Inflammatory macrophage treated with lipopolysaccharide for 4 hours (primary cell): Measurements from ENCODE around the gene TSPO2.
"Not testable (repeated sequence)": the region's sequence is repeated elsewhere in the genome, so short reads cannot be mapped to it uniquely, and the experiment has no call there.

ENCODE experiments used
- DNase-seq: peaks from one replicate; pipeline ENCODE4 v3.0.0-alpha.2; 2020

The TSPO2 gene

DNA sequence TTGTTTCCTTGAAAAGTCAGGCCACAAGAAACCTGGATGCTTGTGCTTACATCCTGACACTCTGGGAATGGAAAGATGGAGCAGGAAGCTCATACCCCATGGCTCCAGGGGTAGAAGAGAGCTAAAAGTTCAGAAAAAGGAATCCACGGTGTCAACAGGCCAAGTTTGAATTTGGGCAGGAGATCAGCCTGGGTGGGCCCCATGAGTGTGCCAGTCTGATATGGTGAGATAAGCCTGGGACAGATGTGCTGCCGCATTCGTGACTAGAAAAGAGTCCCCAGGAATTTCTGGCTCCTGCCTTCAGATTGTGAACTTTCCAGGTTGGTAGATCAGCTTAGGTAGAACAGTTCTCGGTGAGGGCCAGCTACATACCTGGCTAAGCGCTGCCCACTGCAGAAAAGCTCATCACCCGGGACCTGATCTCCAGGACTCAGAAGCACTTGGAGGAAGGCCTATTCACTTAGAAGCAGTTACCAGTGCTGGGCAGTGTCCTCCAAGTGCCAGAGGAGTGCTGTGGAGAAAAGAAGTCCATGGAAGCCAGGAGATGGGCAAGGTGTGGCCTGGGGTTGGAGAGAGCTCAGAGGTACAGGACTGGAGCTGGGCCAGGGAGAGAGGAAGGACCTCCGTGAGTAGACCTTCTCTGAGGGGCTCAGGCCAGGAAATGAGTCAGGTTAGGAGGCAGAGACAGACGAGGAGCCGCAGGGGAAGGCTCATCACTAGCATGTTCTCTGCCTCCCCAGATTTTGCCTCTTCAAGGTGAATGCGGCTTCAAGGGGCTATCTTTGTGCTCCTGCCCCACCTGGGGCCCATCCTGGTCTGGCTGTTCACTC lies at the start of gene TSPO2:
TSS of gene TSPO2 (plus strand) at position 242 of the 830 bp plus-strand sequence. CDS start at position 761, 519 bp downstream.
- no peak for DNase-seq

DNA sequence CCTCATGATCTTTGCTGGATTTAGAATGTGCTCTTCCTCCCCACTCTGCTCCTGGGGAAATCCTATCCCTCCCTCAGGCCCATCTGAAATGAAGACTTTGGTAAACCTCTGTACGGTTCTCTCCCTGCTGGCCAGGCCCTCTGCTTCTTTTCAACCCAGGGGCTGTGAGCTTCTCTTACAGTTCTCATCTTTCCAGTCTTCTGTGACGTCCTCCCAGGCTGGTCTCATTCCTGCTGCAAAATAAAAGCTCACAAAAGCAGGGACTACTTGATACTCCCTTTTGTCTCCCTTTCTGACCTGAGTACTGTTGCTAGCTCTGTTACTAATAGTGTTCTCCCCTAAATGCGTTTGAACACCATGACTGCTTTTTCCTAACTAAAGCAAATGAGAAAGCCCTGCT lies 49.5 kb upstream of the TSPO2 start:
- no peak for DNase-seq

DNA sequence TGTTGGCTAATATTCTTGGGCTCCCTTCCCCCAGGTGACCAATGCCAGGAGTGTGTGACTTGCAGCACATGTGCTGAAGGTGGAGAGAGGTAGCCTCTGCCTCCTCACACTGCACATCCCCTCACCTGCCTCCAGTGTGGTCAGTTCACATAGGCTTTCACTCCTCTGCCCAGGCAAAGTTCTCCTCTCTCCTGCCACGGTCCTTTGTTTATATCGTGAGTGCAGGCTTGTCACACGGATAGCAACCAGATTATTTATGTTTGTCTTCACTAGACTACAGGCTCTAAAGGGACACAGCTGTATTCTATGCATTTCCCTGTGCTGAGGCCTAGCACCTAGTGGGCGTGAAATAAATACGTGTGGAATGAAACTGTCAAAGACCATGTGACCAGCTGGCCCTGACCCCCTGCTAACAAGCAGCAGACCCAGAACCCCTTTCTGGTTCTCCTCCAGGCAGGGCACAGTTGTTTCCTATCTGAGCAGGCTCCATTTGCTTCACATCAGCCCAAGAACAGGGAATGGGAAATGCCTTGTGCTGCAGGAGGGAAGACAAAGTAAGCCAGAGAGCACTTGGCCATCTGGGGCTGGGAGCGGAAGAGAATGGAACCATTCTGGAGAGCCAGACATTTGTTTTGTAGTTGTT lies 45.6 kb upstream of the TSPO2 start:
- no peak for DNase-seq

DNA sequence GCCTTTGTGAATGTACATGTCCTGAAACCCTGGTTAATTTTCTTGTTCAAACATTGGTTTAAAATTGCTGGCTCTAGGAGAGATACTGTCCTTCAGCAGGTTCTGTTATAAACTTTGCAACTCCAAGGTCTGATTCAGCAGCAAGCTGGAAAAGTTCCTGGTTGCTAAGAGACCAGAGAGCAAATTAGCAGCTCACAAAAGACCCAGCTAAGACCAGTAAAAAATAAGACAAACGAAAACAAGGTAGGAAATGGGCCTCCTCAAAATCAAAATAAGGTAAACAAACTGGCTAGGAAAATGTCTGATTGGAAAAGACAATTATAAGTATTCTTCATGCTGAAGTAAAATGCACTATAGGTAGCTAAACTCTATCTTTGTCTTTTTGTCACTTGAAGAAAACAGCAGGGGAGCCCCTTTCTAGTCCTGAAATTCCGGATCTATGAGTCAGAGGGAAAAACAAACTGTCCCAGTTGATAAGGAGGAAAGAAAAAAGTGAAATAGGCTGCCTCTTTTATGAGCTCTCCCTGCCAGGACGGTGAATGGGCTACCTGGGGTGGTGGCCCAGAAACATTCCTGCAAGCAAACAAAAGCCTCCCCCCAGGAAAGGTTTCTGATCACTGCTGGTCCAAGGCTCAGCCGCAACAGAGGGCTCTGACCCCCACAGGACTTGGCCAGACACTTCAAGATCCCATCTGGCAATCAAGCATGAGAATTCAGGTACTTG lies 44.9 kb upstream of the TSPO2 start:
- DNase-seq, result no peak

DNA sequence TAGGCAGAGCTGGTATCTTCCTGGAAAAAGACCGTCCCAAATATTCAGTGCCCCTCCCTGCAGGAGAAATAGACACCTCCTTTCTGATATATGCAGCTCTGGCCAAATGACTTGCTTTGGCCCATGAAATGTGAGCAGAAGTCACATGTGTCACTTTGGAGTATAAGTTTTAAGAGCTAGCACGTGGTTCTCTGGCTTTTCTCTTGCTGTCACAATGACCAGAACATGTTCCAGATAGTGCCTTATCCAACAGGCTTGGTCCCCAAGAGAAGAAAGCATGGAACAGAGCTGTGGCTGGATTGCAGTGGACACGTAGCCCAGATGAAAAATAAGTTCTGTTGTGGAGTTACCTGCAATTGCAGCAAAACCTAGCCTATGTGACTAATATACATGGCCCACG lies 43.6 kb upstream of the TSPO2 start:
- DNase-seq, result no peak

DNA sequence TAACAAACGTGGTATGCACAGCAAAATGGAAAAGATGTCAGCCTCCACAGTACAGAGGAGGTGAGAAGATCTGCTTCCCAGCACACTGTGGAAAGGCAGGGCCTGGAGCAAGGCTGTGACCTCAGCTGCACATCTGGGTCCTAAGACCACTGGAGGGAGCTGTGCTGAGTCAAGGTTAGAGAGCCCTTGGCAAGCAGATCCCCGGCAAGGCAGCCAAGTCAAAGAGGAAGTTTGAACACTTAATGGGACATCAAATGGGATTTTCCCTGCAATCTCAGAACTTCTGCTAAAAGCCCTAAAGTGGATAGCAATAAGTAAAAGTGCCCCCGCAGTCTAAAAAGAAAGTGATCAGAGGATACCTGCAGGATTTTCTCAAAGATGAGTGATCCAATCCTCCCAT lies 42.7 kb upstream of the TSPO2 start:
- peak; percentile 90 for DNase-seq

- DNase-seq, result no peak
Observed at GRCh38 chr6:41000248-41000647, 42.0 kb upstream of the TSPO2 start.

- no peak for DNase-seq
Observed at GRCh38 chr6:41002168-41002567, 40.1 kb upstream of the TSPO2 start.

DNA sequence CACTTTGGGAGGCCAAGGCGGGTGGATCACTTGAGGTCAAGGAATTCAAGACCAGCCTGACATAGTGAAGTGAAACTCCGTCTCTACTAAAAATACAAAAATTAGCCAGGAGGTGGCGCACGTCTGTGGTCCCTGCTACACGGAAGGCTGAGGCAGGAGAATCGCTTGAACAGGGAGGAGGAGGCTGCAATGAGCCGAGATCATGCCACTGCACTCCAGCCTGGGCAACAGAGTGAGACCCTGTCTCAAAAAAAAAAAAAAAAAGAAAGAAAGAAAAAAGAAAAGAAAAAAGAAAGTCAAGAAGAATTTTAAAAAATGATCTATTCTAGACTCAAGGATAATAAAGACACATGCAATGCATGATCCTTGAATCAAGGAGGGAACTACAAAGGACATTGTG lies 36.0 kb upstream of the TSPO2 start:
- peak; percentile 76 for DNase-seq

- DNase-seq, result not testable (repeated sequence)
Observed at GRCh38 chr6:41006980-41007379, 35.3 kb upstream of the TSPO2 start.

- DNase-seq, result no peak
Observed at GRCh38 chr6:41008011-41008410, 34.3 kb upstream of the TSPO2 start.

DNA sequence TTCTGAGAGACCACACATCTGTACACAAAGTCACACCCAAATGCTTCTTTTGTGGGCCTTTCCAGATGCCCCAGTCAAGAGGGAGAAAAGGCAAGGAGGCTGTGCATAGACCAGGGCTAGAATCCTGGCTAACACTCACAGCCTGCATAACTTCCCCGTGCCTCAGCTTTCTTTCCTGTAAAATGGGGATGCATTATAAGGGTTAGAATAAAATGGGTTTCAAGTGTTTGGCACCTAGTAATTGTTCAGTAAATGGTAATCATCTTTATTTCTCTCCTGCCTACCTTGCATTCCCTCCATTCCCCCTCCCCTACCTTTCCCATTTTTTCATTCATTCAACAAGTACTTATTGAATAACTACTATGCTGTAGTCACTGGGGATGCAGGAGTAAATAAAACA lies 32.6 kb upstream of the TSPO2 start:
- no peak for DNase-seq

DNA sequence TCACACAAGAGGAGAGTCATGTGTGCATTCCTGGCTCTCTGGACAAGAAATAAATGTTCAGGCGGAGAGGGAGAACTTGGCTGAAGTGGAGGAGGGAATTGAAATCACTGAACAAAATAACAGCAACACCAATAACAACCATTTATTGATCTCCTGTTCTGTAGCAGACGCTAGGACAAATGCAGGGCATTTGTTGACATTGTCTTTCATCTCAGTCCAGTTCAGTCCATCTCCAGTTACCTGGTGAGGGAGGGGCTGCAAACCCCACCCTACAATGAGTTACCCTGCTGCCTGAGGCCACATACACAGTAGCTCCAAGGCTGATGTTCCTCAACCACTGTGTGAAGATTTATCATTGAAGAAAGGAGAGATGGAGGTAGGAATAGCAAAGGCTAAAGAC lies 30.6 kb upstream of the TSPO2 start:
- DNase-seq, result no peak

DNA sequence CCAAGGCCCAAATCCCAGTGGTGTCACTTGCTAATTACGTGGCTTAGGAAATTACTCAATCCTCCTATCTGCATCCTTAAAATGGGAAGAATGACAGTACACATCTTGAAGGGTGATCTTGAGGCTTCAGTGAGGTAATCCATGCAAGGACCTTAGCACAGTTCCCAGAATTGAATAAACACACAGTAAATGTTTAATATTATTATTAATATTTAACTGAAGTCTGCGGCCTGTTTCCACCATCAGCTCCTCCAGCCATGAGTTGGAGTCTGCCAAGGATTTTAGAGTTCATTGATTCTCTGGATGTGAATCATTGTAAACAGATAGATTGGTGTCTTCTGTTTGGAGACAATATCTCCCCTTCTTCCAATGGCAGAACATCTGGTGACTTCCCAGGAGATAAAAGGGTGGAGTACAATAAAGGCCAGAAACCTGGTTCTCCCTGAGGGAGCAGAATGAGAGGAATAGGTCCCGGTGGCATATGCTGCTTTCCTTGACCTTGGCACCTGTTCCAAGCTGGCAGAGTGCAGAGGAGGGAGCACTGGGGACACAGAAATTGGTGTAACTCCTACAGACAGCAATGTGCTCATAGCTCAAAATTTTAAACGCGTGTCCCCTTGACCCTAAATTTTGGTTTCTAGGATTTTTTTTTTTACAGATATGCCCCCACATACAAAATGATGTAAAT lies 28.7 kb upstream of the TSPO2 start:
- peak; percentile 44 for DNase-seq

GRCh38 chr6:41014780-41015179 lies 27.5 kb upstream of the TSPO2 start:
- no peak for DNase-seq

GRCh38 chr6:41015860-41016259 lies 26.4 kb upstream of the TSPO2 start:
- DNase-seq, result not testable (repeated sequence)

- DNase-seq, result no peak
Observed at GRCh38 chr6:41017663-41018062, 24.6 kb upstream of the TSPO2 start.

- DNase-seq, result no peak
Observed at GRCh38 chr6:41021832-41022231, 20.4 kb upstream of the TSPO2 start.

GRCh38 chr6:41022294-41022693 lies 20.0 kb upstream of the TSPO2 start:
- DNase-seq, result no peak

DNA sequence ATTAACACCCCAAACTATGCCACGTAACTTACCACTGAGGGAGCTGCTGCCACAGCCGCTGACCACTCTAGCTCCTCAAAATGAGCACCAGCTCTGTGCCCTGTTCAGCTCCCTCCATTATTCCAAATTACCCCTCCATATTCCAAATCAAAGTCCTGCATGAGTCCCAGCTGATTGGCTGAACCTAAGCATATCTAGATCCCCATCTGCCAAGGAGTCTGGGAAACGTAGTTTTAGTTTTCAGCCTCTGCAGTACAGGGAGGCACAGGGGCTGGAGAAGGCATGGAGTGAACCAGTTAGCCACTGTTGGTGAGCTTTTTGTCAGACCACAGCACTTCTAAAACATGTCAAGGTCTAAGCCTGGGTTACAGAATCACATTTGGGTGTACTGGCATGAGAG lies 19.2 kb upstream of the TSPO2 start:
- DNase-seq, result no peak

- no peak for DNase-seq
Observed at GRCh38 chr6:41025966-41026530, 16.2 kb upstream of the TSPO2 start.

- no peak for DNase-seq
Observed at GRCh38 chr6:41027241-41027640, 15.0 kb upstream of the TSPO2 start.
